Dedifferentiated amniotic fluid mesenchymal stem cell (primary cell): Measurements from ENCODE around the gene LRRC56.
"Not testable (repeated sequence)": the region's sequence is repeated elsewhere in the genome, so short reads cannot be mapped to it uniquely, and the experiment has no call there.

Source experiments
- DNase-seq: peaks from one replicate; pipeline ENCODE4 v3.0.0-alpha.2; 2016; ENCODE audit errors: extremely low spot score

Gene LRRC56

DNA sequence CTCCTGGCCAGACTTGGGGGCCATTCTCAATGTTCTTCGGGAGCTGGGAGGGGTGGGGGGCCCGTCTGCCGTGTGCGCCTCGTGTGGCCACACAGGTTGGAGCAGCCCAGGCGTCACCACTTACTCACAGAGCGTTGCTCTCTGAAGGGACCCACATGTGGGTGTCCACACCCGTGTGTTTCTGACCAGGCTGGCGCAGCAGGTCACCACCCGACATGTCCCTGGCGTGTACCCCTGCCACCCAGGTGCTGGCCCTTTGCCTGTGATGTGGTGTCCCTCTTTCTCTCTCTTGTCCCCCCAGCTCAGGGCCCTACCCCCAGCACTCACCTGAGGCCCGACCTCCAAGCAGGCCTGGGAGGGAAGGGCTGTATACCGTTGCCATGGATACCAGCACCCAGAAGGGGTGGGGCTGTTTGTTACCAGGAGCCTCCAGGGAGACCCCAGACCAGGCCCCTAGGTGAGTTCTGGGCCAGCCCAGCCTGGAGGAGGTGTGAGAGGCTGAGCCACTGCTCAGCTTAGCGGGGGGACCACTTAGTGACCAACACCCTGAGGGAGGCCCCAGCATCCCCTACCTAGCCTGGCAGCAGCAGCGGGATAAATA lies 21.8 kb downstream of the LRRC56 start:
- no peak for DNase-seq

DNA sequence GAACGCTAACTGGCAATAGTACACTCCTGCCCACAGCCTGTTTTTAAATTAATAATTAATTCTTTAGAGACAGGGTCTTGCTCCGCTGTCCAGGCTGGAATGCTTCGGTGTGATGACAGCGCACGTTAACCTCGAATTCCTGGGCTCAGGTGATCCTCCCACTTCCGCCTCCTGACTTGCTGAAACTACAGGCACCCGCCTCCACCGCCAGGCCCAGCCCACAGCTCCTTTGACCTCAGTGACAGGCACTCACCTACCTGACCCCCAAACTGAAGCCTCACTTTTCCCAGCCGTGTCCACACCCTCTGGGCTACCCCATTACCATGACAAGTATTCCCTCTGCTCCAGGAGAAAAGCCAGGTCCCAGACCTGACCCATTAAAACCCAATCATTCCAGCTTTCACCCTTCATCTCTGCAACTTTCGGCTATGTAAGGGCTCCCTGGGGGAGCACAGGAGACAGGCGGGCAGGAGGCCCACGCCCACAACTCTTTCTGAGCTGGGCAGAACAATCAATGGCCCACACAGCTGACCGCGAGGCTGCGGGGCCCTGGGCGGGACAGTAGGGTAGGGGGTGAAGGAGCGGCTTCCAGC lies 22.5 kb downstream of the LRRC56 start:
- no peak for DNase-seq

DNA sequence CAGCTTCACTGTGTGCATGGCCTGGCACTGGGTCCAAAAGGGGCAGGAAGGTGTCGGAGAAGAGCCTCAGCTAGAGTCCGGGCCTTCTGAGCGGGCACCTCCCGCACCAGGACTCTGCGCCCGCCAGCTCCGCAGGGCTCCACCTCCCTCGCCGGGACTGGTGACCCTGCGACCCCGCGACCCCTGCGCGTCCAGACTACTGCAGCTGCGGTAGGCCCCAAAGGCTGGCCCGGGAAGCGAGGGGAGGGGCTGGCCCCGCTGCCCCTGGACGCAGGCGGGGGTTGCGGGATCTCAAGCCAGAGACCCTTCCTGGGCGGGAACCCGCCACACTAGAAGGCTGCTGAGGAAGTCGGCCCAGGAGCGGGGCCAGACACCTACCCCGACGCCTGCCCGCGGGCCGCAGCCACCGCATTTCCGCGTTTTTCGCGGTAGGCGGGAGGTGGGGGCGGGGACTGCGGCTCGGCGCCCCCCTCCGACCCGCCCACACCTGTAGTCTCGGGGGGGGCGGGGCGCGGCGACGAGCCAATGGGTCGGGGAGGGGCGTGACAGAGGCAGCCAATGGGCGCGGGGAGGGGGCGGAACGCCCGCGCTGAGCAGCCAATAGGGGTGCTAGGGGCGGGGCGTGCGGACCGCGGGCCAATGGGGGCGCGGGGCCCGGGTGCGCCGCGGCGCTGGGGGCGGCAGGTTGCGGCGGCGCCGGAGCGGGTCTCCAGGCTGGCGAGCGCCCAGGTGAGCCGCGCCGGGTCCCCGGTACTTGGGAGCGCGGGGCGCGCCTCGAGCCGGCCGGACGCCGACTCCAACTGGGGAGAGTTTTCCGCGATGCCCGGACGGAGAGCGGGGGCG lies 23.2 kb downstream of the LRRC56 start, which contains the start of the genes LMNTD2 and RASSF7:
Gene LMNTD2 (minus strand): TSS at position 434 of the 843 bp plus-strand sequence. CDS start 22 bp downstream, at position 412.
Gene RASSF7 (plus strand): TSS at position 666 of the 843 bp plus-strand sequence. CDS start 799 bp downstream, outside the sequence.
- DNase-seq, result peak; percentile 71

DNA sequence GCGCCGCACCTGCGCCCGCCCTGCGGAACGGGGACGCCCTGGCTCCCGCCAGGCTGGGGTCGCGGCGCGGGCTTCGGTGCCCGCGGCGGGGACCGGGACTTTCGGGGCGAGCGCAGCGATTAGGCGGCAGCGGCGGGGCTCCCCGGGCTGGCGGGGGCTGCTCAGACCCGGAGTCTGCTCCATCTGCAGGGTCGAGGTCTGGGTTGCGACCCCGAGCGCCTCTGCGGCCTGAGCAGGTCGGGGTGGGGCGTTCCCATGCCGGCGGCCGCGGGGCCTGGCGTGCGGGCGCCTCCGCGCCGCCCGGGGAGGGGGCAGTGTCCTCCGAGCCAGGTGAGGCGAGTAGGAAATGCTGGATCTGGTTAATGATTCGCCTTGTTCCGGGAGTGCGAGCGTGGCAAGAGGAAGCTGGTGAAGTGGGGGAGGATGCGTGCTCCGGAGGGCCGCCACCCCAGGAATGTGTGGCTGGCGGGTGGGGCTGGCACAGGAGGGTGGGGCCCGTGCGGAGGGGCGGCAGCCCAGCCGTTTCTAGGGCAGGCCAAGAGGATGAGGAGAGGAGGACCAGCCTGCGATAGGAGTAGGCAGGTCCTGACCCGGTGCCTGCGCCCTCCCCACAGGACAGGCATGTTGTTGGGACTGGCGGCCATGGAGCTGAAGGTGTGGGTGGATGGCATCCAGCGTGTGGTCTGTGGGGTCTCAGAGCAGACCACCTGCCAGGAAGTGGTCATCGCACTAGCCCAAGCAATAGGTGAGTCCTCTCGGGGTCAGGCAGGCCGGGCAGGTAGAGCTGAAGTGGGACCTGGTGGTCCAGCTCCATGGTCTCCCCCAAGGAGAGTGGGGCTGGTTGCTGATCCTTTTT lies 24.0 kb downstream of the LRRC56 start:
- DNase-seq, result no peak

DNA sequence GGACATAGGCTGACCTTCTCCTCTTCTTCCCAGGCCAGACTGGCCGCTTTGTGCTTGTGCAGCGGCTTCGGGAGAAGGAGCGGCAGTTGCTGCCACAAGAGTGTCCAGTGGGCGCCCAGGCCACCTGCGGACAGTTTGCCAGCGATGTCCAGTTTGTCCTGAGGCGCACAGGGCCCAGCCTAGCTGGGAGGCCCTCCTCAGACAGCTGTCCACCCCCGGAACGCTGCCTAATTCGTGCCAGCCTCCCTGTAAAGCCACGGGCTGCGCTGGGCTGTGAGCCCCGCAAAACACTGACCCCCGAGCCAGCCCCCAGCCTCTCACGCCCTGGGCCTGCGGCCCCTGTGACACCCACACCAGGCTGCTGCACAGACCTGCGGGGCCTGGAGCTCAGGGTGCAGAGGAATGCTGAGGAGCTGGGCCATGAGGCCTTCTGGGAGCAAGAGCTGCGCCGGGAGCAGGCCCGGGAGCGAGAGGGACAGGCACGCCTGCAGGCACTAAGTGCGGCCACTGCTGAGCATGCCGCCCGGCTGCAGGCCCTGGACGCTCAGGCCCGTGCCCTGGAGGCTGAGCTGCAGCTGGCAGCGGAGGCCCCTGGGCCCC lies 24.8 kb downstream of the LRRC56 start:
- no peak for DNase-seq

DNA sequence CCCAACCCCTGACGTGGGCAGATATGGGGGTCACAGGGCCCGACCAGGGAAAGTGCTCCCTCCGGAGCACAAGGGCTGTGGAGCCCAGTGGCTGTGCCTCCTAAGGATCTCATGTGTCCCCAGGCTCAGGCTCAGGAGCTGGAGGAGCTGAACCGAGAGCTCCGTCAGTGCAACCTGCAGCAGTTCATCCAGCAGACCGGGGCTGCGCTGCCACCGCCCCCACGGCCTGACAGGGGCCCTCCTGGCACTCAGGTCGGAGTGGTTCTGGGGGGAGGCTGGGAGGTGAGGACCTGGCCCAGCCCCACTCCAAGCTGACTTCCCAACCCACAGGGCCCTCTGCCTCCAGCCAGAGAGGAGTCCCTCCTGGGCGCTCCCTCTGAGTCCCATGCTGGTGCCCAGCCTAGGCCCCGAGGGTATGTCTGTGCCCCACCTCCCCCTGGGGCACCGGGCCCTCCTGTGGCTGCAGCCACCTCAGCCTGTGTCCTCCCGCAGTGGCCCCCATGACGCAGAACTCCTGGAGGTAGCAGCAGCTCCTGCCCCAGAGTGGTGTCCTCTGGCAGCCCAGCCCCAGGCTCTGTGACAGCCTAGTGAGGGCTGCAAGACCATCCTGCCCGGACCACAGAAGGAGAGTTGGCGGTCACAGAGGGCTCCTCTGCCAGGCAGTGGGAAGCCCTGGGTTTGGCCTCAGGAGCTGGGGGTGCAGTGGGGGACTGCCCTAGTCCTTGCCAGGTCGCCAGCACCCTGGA lies 25.9 kb downstream of the LRRC56 start:
- DNase-seq, result no peak

DNA sequence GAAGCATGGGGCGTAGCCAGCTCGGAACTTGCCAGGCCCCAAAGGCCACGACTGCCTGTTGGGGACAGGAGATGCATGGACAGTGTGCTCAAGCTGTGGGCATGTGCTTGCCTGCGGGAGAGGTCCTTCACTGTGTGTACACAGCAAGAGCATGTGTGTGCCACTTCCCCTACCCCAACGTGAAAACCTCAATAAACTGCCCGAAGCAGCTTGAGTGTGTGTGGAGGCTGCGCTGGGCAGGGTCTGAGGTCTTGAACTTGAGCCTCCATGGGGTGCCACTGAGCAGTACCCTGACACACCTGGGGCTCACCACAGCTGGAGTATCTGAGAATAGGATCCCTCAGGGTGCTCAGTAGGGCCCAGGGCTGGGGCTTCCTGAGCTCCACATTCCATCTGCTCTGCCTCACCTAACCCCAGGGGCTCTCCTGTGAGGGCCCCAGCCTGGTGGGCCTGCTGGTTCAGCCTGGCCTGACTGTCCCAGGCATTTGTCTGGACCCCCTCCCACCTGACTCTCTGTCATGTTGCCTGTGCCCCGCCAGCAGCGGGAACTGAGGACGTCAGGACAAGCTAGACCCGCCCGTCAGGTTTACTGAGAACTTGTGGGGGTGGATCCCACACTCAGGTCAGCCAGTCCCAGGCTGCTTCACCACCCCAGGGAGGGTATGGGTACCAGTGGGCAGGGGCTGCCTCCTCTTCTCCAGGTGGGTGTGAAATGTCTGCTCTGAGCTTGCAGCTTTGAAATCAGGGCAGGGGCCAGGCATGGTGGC lies 26.7 kb downstream of the LRRC56 start:
- no peak for DNase-seq

DNA sequence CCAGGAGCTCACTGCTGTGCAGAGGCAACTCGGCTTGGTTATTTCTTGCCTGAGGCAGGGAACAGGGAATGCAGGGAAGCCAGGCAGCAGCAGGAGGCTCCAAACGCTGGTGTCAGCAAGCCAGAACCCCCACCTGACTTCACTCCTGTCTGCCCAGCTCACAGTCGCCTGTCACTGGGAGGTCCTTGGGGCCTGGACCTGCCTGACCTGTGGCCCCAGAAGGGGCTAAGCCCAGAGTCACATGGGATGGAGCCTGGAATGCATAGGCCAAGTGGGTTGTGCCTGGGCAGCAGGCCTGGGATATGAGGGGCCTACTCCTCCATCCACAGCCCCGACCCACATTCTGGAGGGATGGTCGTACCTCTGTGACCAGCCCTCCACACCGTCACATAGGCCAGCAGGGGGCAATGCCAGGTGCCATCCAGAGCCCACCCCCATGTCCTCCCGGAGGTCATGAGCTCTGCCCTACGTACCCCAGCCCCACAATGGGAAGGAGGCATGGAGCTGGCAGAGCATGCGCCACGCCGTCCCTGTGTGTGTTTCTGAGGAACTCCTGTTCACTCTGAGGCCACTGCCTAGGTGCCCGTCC lies 28.7 kb downstream of the LRRC56 start:
- no peak for DNase-seq

DNA sequence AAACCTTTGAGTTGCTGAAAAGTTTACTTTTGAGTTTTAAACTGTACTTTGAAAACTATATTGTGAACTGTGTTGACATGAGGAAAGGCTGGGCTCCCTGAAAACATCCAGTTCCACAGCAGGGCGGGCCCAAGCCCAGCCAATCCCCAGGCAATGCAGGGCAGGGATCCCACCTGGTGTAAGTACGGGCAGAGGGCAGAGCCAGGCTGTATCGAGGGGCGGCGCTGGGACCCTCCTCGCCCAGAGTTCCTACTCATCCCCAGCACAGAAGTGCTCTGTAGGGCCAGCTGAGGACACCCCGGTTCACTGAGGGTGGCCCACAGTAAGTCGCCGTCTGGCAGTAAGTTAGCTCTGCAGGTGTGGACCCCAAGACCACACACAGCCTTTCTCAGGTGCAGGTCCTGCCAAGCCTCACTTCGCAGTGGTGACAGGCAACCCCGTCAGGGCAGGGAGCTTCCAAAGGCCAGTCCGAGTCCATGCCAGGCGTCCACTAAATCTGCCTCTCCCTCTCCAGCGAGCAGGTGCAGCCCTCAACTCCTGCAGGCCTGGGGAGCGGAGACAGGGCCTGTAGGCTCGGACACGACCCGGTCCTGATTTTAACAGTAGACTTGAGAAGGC lies 29.8 kb downstream of the LRRC56 start:
- DNase-seq, result no peak

DNA sequence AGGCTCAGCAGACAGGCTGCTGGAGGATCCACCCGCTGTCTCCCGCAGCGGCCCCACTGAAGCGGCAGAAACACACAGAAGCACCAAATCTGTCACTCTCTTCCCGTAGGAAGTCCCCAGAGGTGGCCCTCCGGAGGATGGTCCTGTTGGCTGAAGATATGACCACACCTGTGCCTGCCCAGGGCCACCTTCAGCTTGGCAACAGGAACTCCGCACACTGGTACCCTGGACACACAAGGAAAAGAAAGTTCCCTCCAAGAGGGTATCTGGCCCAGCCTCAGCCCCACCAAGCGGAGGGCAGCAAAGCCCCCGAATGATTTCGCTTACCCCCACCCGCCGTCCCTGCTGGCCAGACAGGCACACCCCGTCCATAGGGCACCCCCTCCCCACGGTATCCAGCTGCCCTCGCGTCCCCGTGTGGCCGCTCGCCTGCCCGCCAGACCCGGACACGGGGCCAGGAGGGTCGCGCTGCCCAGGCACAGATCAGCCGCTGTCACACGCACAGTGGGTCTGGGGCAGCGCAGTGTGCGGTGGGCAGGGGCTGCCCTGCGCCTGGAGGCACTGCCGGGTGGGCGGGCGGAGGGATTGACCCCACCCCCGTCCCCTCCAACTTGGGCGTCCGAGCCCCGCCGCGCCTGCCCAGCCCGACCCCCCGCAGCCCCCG lies 30.4 kb downstream of the LRRC56 start:
- DNase-seq, result no peak

DNA sequence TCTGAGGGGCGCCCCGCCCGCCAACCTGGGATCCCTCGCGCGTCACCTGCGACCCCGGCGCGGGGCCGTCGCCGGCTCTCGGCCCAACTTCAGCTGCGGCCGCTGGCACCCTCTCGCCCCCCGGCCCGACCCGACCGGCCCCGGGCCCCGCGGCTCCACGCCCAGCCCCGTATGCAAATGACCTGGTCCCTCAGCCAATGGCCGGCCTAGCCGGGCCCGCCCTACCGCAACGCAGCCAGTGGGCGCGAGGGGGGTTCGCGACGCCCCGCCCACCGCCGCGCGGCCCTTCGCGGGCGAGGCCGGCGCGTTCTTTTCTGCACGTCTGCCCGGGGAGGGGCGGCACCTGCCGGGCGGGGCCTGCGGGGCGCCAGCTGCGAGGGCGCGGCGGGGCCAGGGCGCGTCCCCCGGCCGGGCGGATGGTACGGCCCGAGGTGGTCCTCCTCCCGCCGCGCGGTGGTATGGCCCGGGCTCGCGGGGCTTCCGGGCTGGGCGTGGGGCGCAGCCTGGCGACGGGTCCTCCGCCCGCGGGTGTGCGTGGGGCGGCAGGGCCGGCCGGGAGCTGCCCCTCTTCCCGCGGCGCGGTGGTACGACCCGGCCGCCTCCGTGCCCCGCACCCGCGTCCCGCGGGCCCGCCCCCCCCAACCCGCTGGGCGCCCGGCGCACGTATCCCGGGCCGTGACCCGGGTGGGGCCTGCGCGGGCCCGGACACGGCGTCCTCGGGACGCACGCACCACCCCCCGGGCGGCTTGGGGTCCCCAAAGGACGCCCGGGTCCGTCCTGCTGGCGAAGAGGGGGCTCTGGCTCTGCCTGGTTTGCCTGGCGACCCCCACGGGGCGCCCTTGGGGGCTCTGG lies 31.2 kb downstream of the LRRC56 start:
- DNase-seq, result peak; percentile 87

DNA sequence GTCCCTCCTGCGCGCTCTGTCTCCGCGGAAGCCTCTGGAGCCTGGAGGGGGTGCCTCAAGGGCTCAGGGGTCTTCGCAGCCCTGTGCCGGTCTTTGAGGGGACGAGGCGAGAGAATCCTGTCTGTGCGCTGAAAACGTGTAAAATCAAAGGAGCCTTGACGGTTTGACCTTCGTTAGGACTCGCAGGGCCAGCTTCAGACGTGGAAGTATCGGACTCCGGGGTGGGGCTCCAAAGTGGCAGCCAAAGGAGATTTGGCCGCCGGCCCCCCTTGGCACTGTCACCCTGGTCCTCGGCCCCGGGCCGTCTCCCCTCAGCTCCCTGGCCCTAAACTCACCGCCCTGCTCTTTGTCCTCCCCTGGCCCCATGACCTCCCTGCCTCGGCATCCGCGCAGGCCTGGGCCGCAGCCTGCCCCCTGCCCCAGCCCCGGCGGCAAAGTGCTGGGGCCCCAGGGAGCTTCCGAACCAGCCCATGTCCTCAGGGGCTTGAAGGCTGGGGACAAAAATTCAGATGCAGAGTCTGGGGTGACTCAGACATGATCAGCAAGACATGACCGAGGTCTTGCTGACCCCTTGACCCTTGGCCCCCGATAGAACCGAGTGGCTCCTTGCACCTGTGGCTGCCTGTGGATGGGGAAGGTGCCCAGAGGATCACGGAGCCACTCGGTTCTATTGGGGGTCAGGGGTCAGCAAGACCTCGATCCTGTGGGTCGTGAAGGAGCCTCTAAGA lies 32.0 kb downstream of the LRRC56 start:
- DNase-seq, result no peak

DNA sequence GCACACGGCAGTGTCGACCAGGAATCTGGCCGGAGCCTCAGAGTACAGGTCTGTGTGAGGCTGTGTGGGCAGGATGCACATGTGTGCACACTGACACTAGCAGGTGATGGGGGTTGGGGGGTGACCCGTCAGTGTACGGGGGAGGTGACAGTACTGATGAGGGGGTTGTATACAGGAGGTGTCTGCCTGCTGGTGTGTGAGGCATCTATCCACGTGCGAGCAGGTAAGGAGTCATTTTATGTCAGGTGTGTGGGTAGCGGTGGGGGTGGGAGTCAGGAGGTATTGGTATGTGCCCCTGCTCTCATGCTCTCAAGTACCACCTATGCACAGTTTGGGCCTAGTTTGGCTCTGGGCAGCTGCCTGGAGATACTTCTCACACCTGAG lies 34.5 kb downstream of the LRRC56 start:
- DNase-seq, result no peak

DNA sequence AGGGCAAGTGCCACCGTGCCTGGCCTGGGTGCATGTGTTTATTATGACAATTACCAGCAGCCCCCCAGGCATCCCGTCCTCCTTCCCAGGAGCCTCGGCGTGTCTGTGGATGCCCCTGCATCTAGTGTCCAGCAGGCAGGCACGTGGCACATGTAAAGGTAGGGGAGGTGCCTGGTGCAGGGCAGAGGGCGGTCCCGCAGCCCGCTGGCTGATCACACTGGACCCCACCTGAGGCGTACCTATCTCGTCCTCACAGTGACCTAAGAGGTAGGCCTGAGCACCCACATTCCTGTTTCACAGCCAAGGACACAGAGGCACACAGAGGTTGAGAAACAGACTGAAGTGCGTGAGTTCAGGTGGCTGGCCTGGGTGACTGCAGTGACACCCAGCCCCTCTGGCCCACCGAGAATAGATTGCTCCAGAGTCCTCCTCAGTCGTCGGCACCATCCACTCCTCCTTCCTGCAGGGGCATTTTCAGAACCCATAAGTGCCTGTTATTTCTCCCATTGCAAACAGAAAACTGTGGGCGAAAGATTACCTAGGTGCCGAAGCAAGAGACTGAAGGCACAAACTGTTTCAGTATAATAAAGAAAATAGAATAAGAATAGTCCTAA lies 35.9 kb downstream of the LRRC56 start:
- DNase-seq, result no peak

DNA sequence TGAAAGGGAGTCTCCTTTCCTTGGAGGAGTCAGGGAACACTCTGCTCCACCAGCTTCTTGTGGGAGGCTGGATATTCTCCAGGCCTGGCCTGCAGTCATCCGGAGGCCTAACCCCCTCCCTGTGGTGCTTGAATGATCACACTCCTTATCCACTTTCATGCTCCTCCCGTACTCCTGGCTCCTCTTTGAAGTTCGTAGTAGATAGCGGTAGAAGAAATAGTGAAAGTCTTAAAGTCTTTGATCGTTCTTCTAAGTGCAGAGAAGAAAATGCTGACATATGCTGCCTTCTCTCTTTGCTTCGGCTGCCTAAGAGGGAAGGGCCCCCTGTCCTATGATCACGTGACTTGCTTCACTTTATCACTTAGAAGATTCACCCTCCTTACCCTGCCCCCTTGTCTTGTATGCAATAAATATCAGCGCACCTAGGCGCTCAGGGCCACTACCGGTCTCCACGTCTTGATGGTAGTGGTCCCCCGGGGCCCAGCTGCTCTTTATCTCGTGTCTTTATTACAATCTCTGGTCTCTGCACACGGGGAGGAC lies 36.8 kb downstream of the LRRC56 start:
- DNase-seq, result not testable (repeated sequence)

DNA sequence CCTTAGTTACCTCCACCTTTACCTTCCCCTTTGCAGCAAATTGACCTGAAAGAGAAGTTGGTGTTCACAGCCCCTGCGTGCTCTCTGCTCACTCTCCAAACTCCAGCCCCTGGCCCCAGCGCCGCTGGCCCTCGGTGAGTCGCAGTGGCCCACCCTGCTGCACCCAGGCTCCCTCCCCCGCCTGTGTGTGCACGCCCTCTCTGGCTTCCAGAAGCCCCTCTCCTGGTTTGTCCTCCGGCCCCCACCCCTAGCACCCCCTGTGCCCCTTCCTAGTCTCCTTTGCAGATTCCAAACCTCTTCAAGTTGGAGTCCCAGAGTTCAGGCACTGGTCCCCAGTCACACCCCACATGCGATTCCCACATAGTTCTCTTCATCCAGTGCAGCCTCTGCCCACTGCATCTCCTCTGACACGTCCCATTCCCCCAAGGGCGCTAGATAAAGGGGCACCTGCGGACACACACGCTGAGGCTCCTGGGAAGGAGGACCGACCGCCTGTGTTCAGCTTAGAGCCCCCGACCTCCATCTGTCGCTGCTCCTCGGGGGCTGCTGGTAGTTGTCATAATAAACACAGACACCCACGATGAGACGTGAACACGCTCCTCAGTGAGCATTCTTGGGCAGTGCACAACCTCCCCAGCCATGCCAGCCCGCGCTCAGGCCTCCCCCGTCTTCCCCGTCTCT lies 37.4 kb downstream of the LRRC56 start:
- no peak for DNase-seq
